H7 (cell line): ENCODE measurements around the gene MAPK11. TPM values are rescaled to one million over a fixed set of nuclear protein-coding genes. Genes with fewer than 3 reads are reported as not detected.

Source experiments
- DNase-seq: peaks from one replicate; pipeline ENCODE4 v3.0.0; 2012
- H3K27me3 ChIP-seq: 2 replicates; pipeline ENCODE4 v1.6.0; 2011; ENCODE audit warnings: mild to moderate bottlenecking, low read length; ENCODE audit not compliant: control insufficient read depth, insufficient read depth
- H3K36me3 ChIP-seq: replicated peaks from 2 replicates; pipeline ENCODE4 v1.5.1; 2011; ENCODE audit warnings: low read length; ENCODE audit not compliant: control insufficient read depth, insufficient read depth
- H3K4me3 ChIP-seq: 2 replicates; pipeline ENCODE4 v1.5.1; 2011; ENCODE audit warnings: low read depth, mild to moderate bottlenecking, control low read depth, low read length, moderate library complexity; ENCODE audit not compliant: insufficient read depth
- total RNA-seq: library from RNA; depleted of rRNA; stranded (reverse); fragments of >200 nt; shearing (Covaris generic); gene quantifications from 2 replicates; pipeline ENCODE4 v1.2.3, GENCODE V29; 2014

MAPK11 gene
- total RNA-seq, 1 experiment from 2014 or later: 2.4 TPM

- Histone ChIP-seq H3K4me3 (no peak overlapping the region), H3K27me3 (no peaks in the 10 kb centered on the region), H3K36me3 (no peaks in the 10 kb centered on the region; the same call in 1 of the 2 replicates)
- DNase-seq: peak; percentile 99
Measured at GRCh38 chr22:50293441-50294318, 23.5 kb upstream of the MAPK11 start.

DNA sequence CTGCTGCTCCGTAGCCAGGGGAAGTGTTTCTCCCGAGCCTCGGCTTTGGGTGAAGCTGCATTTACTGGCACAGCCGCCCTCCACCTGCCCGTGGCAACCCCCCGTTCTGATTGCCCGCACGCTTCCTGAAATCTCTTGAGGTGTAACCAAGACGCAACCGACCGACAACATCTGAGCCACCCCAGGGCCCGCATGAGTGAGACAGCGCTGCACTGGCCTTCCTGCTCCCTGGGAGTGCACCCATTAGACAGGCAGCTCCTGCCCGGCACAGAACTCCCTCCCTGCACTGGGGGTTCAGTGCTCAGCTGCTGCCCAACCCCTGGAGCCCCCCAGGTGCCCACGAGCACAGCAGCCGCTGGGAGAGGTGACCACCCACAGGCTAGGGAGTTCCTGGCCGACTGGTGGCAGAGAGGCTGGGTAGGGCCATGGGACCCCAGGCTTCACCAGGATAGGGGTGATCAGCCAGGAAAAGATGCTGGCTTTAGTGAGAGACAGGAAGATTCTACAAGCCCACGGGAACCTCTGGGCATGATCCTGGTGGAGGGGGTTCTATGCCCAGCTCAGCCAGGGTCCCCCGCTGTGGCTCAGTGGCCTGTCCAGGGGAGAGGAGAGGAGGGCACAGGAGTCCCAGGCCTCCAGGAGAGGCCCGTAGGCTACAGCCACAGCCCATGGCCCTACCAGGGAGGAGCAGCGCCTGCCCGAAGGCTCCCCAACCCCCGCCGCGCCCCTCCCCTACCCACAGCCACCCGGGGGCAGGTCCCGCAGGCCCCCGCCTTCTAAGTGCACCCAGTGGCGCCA lies 22.7 kb upstream of the MAPK11 start:
- no peak for DNase-seq
- no peaks in the 10 kb centered on the region for H3K27me3 ChIP-seq
- no peak overlapping the region for H3K4me3 ChIP-seq
- H3K36me3 ChIP-seq: no peaks in the 10 kb centered on the region; the same call in 1 of the 2 replicates

GRCh38 chr22:50289942-50290630 lies 19.9 kb upstream of the MAPK11 start:
- Histone ChIP-seq H3K36me3 (peaks cover 2% of the 10 kb centered on the region), H3K27me3 (no peaks in the 10 kb centered on the region), H3K4me3 (no peak overlapping the region)
- DNase-seq: no peak

GRCh38 chr22:50289151-50289941 lies 19.2 kb upstream of the MAPK11 start:
- no peak overlapping the region for H3K4me3 ChIP-seq
- H3K27me3 ChIP-seq: no peaks in the 10 kb centered on the region
- no peak for DNase-seq
- peaks cover 2% of the 10 kb centered on the region for H3K36me3 ChIP-seq

DNA sequence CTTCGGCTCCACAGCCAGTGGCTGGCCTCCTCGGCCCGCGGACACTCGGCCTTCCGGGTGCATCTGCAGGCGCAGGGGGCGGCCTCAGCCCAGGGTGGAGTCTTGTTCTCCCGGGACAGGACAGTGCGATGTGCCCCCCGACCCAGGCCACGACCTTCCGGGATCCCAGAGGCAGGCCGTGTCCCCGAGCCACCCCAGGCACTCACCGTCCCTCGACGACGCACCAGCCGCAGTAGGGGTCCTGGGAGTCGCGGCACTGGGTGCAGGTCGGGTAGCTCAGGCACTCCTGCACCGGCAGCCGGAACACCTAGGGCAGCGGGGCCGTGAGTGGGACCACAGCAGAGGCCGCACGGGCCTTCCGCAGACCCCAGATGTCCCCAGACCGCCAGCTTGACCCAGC lies 17.6 kb upstream of the MAPK11 start:
- no peak overlapping the region for H3K4me3 ChIP-seq
- DNase-seq: no peak
- H3K27me3 ChIP-seq: no peaks in the 10 kb centered on the region
- H3K36me3 ChIP-seq: peaks cover 2% of the 10 kb centered on the region

GRCh38 chr22:50286701-50287318 lies 16.6 kb upstream of the MAPK11 start:
- Histone ChIP-seq H3K27me3 (no peaks in the 10 kb centered on the region), H3K36me3 (peaks cover 3% of the 10 kb centered on the region), H3K4me3 (no peak overlapping the region)
- DNase-seq: no peak

GRCh38 chr22:50286275-50286674 lies 16.1 kb upstream of the MAPK11 start:
- DNase-seq: no peak
- H3K27me3 ChIP-seq: no peaks in the 10 kb centered on the region
- no peak overlapping the region for H3K4me3 ChIP-seq
- H3K36me3 ChIP-seq: peaks cover 3% of the 10 kb centered on the region

DNA sequence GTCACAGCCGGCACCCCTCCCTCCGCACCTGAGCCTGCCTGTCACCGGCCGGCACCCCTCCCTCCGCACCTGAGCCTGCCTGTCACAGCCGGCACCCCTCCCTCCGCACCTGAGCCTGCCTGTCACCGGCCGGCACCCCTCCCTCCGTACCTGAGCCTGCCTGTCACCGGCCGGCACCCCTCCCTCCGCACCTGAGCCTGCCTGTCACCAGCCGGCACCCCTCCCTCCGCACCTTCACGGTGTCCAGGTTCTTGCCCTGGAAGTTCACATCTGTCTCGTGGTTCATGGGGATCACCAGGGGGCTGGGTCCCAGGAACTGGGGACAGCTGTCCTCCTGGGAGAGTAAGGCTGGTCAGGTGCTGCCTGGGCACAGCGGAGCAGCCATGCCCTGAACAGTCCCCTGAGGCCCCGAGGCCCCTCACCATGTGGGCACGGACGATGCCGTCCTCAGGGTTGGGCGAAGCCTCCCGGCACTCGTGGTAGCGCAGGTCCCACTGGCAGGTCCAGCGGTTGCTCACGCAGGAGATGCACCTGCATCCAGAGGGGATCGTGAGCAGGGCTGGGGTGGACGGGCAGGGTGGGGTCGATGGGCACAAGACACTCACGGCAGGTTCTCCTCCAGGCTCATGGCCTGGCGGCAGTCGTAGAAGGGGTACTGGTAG lies 15.5 kb upstream of the MAPK11 start:
- Histone ChIP-seq H3K27me3 (no peaks in the 10 kb centered on the region), H3K36me3 (peaks cover 3% of the 10 kb centered on the region), H3K4me3 (no peak overlapping the region)
- no peak for DNase-seq

GRCh38 chr22:50284479-50284878 lies 14.3 kb upstream of the MAPK11 start:
- no peak for DNase-seq
- no peak overlapping the region for H3K4me3 ChIP-seq
- no peaks in the 10 kb centered on the region for H3K27me3 ChIP-seq
- H3K36me3 ChIP-seq: peaks cover 3% of the 10 kb centered on the region

- H3K4me3 ChIP-seq: no peak overlapping the region
Measured at GRCh38 chr22:50283821-50284220, 13.6 kb upstream of the MAPK11 start.

GRCh38 chr22:50282361-50283155 lies 12.4 kb upstream of the MAPK11 start:
- no peak overlapping the region for H3K4me3 ChIP-seq
- H3K36me3 ChIP-seq: peaks cover 5% of the 10 kb centered on the region
- H3K27me3 ChIP-seq: no peaks in the 10 kb centered on the region
- DNase-seq: peak; percentile 83

More at GRCh38 chr22:50283821-50284220, 13.6 kb upstream of the MAPK11 start:
- Histone ChIP-seq H3K36me3 (peaks cover 3% of the 10 kb centered on the region), H3K27me3 (no peaks in the 10 kb centered on the region)
- DNase-seq: no peak

DNA sequence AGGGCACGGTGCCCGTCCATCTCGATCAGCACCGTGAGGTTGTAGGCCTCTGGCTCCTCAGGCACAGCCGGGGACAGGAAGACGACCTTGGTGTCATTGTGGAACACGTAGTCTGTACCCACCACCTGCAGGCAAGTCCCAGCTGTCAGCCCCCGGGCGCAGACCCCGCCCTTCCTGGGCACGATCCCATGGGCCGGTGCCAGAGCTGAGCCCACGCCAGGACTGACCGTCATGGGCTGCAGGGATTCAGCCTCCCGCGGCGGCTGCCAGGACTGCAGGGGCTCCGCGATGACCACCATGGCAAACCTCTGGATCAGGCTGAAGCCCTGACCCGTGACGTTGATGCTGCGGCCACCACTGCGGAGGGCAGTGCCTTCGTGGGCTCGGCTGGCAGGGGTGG lies 11.8 kb upstream of the MAPK11 start:
- Histone ChIP-seq H3K36me3 (peaks cover 5% of the 10 kb centered on the region), H3K27me3 (no peaks in the 10 kb centered on the region), H3K4me3 (no peak overlapping the region)
- no peak for DNase-seq

DNA sequence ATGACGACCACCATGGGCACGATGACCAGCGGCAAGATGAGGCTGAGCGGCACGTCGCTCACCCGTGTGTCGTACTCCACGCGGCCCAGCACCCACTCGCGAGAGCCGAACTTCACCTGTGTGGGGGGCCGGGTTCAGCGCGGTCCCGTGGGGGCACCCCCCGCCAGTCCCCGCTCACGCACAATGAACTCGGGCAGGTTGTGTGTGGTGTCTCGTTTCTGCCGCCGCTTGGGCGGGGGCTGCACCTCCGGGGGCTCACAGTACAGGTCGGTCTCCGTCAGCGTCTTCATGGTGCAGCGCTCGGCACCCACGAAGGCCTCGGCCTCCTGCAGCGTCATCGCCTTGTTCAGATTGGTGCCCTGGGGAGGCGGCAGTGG lies 11.2 kb upstream of the MAPK11 start:
- Histone ChIP-seq H3K27me3 (no peaks in the 10 kb centered on the region), H3K4me3 (no peak overlapping the region), H3K36me3 (peaks cover 7% of the 10 kb centered on the region)
- no peak for DNase-seq
